Activated CD8-positive, alpha-beta memory T cell treated with anti-CD3 and anti-CD28 coated beads for 4 hours (primary cell): ENCODE data around the gene ACKR2.
"Not testable (repeated sequence)": the region's sequence is repeated elsewhere in the genome, so short reads cannot be mapped to it uniquely, and the experiment has no call there.

Experiments
- DNase-seq, 2 donors: peaks; one replicate each; pipeline ENCODE4 v3.0.0-alpha.2; 2020; ENCODE audit warnings: low read depth in 2 of 2

Gene ACKR2

DNA sequence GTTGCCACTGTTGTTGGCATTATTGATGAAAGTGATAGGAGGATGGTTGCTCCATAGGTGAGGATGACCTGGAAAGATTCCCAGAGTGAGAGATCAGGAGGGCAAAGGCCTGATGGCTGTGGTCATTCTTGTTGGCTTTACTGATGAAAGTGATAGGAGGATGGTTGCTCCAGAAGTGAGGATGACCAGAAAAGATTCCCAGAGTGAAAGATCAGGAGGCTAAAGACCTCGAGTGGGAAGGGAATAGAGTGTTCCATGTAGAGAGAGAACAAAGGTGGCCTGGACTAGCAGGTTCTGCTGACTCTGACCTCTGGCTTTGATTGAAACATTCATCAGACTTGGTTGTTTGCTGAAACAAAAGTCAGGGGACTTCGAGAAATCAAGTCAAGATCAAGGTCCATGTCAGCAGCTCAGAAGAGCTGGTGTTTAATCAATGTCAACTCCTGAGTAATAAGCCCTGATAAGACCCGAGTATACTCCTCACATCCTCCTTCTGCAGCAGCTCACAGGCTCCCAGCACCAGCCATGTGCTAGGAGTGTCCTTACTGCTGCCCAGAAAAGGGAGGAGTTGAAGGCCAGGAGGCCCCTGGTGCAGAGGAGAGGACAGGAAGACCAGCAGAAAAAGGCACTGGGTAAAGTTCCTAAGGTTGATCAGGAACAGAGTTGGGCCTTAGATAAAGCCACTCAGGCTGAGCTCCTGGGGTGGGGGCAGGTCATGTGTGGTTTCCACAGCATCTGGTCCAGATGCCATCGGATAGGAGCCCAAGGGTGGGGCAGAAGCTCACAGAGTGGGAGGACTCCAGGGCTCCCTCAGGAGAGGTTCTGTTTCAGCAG is 46.5 kb downstream of the ACKR2 start:
- no peak for DNase-seq

DNA sequence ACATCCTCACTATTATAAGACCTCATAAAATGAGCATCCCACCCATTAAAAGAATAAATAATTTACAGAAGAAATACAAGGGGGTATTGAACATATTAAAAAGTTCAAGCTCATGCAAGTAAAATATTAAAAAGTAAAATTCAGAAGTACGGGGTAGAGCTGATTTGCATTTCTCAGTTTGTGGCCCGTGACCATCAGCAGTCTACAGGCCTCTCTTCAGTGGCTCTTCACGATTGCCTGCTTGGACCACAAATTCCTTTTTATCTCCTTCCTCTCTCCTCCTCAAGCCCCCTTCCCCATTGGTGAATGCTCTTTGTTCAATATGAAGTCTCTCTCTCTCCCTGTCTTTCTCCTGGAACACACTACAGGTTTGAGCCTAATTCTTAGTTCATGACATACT is 47.3 kb downstream of the ACKR2 start:
- no peak for DNase-seq

DNA sequence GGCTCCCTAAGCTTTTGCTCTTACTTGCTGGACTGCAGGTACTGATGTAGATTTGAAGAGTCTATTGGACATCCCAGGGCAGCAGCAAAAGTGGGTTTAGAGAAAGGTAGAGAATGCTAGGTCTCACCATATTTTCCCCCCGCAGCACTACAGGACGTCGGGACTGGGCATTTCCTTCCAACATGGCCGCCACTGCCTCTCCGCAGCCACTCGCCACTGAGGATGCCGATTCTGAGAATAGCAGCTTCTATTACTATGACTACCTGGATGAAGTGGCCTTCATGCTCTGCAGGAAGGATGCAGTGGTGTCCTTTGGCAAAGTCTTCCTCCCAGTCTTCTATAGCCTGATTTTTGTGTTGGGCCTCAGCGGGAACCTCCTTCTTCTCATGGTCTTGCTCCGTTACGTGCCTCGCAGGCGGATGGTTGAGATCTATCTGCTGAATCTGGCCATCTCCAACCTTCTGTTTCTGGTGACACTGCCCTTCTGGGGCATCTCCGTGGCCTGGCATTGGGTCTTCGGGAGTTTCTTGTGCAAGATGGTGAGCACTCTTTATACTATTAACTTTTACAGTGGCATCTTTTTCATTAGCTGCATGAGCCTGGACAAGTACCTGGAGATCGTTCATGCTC is 55.2 kb downstream of the ACKR2 start:
- no peak for DNase-seq

DNA sequence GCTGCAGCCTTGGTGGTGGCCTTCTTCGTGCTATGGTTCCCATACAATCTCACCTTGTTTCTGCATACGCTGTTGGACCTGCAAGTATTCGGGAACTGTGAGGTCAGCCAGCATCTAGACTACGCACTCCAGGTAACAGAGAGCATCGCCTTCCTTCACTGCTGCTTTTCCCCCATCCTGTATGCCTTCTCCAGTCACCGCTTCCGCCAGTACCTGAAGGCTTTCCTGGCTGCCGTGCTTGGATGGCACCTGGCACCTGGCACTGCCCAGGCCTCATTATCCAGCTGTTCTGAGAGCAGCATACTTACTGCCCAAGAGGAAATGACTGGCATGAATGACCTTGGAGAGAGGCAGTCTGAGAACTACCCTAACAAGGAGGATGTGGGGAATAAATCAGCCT is 56.0 kb downstream of the ACKR2 start:
- no peak for DNase-seq

DNA sequence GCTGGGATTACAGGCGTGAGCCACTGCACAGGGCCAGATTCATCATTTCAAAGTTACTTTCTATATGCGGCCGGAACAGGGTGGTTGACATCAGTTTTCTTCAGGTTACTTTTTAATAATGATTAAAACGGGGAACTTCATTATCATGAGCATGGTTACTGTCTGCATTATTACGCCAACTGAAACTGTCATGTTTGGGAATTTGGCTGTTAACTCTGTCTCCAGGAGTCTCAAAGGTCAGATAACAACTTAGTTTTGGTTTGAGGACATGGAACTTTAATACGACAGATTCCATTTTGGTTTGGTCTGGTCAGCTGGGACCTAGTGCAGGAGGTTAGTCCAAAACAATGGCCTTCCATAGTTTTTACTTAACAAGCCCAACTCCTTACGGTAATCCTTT is 57.9 kb downstream of the ACKR2 start:
- no peak for DNase-seq

DNA sequence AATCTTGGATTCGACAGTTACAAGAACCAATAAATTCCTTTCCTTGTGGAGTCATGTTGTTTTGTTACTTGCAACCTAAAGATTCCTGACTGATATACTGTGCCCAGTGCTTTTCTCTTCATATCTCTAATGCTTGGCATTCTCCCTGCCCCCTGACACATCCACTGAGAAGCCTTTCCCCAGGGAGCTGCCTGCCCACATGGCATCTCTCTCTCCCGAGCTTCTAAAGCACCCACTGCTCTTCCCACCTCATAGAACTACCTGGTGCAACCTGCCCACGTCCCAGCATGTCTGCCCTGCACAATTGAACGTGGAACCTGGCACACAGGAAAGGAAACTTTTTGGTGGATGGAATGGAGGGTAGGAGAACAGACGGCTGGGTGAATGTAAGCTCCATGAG is 59.6 kb downstream of the ACKR2 start:
- DNase-seq = no peak

DNA sequence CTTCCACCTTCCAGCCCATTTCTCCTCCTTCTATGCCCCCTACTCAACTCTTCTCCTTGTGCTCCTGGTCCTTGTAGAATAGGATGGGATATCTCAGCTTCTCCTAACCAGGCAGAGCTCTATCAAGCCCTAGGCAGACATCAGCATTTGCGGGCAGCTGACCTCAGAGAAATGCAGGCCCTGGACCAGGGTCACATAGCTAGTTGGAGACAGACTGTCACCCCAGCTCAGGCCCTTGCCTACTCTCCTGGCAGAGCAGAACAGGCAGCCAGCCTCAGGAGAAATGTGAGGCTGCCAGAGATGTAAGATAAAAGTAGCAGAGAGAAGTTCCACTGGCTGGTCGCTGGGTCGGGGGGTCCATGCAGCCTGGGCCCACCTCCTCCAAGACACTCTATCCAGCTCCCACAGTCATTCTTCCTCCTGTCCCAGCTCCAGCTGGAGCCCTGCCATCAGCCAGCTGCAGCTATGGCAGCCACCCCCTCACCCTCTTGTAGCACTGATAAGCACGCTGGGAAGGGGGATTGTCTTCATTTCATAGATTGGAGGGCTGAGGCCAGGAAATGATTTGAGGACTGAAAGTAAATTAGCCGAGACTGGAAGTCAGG is 62.4 kb downstream of the ACKR2 start:
- no peak for DNase-seq

DNA sequence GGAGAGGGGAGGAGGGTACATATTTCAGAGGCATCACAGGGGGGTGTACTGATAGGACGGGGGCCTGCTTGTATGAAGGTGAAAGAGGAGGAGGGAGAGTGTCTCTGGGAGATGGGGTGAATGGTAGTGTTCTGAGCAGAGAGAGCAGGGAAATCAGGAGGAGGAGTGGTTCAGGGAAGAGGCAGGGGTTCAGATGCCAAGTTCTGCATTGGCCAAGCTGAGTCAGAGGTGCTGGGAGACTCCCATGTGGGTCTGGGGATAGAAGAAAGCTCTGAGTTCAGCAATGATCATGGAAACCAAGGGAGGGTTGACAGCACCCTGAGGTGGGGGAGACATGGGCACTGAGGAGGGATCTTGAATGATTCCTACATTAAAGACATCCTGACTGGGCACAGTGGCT is 63.5 kb downstream of the ACKR2 start:
- no peak for DNase-seq

DNA sequence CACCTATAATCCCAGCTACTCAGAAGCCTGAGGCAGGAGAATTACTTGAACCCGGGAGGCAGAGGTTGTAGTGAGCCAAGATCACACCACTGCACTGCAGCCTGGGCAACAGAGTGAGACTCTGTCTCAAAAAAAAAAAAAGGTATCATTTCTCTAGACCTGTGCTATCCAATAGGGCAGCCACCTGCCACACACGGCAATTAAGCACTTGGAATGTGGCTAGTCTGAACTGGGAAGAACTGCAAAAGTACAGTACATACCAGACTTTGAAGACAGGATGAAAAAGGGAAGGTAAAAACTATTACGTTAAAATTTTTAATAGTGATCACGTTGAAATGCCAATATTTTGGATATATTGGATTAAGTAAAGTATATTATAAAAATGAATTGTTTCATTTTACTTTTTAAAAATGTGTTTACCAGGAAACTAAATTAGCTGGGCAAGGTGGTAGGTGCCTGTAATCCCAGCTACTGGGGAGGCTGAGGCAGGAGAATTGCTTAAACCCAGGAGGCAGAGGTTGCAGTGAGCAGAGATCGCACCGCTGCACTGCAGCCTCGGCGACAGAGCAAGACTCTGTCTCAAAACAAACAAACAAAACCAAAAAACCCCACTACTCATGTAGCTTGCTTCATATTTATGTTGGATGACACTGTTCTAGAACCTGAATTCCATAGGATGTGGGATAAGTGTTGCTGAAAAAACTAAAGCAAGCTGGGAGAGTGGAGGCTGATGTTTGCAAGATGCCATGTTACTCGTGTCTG is 64.2 kb downstream of the ACKR2 start:
- no peak for DNase-seq

DNA sequence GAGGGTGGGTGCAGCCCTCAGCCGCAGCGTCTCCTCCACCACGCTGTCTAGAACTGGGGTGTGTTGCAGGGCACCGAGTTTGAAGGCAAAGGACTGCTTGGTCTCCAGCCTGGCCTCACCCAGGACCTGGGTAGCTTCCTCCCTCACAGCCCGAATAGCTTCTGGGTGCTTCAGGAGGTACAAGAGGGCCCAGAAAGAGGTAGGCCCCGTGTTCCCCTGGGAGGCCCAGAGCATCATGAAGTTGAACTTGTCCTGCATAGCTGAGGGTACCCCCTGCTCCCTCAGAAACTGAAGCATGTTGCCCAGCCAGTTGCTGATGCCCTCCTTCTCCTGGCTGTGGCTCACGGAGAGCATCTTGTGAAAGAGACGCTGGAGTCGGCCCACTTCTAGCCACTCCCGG is 65.5 kb downstream of the ACKR2 start:
- DNase-seq = no peak

DNA sequence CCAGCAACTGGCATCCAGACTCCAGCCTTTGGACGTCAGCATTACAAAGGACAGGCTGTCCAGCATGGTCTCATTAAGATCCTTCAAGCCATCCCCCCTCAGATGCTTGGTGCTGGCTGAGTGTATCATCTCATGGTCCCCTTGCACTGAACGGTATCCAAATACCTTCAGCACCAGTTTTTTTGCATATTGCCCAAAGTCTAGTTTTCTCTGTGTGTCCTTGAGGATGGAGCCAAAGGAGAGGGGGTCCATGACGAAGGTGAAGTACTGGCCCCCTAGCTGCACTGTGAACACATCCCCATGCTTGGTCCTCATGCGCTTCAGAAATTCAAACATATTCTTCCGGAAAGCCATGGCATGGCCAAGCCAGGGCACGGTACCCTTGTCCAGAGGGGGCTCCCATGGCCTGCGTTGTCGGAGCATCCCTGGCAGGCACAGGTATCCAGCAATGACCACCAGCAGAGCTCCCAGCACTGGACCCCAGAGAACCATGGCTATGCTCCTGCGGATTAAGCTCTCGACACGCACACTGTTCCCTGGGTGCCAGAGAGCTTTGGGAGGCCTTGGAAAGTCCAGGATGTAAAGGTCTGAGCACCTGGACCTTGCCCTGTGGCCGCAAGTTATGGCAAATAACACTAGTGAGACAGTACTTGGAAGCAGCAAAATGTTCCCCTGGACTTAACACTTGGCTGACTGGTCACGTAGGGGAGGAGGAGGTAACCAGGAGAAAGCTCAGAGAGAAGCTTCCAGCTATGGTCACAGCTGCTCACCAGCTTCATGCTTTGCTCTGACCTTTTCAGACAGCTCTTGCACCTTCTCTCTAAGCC is 66.3 kb downstream of the ACKR2 start, which contains the start of gene CYP8B1:
Gene CYP8B1 (minus strand): TSS at position 555 of the 827 bp plus-strand sequence. CDS start 63 bp downstream, at position 492.
- no peak for DNase-seq

DNA sequence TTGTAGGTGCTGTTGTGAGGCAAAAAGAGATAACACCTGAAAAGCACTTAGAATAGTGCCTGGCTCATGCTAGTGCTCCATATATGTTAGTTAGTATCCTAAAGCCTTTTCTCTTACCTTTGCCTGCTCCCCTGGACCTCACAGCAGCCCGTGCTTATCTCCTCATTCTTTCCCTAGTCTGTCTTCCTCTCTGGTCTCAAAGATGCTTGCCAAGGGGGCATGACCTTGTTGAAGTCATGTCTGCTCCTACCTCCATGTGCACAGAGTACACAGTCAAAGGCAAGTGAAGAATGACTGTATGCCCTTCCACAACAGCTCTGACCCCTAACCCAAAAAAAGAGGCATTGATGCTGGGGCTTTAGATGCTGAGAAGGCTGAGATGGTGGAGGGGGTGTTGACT is 67.2 kb downstream of the ACKR2 start:
- DNase-seq = no peak

DNA sequence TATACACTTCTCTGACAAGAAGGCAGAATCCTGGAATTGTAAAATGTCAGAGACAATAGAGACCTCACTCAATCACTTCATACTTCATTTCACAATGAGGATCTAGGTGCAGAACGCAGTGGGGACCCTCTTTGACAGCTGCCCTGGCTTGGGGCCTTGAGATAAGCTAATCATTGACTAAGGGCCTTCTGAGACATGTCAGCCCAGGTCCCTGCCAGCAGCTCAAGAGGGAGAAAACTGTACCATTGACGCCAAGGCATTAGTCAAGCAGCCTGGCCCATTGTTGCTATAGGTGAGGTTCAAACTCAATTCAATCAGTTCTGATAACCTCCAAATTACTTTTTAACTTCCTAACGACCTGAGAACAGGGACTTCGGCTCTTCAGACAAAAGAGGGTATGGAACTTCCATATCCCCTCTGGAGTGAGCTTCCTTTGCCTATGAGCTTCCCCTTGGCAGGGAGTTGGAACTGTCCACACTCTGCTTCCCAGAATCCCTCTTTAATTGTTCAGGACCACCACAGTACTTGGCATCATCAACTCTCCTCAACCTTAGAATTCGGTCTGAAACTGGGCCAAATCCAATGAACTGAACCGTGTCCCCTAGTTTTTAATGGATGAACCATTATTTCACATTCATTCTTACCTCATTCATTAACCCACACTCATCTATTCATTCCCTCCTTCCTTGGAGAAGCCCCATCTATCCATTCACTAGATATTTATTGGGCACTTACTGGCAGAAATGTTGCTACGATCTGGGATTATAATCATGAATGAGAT is 67.9 kb downstream of the ACKR2 start:
- DNase-seq = no peak

DNA sequence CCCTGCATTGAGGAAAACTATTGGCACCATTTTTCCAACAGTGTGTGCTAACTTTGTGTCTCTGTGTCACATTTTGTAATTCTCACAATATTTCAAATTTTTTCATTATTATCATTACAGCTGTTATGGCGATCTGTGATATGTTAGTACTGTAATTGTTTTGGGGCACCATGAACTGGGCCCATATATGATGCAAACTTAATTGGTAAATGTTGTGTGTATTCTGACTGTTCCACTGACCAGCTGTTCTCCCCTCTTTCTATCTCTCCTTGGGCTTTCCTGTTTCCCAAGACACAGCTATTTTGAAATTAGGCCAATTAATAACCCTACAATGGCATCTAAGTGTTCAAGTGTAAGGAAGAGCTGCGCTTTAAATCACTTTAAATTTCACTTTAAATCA is 68.6 kb downstream of the ACKR2 start:
- no peak for DNase-seq

DNA sequence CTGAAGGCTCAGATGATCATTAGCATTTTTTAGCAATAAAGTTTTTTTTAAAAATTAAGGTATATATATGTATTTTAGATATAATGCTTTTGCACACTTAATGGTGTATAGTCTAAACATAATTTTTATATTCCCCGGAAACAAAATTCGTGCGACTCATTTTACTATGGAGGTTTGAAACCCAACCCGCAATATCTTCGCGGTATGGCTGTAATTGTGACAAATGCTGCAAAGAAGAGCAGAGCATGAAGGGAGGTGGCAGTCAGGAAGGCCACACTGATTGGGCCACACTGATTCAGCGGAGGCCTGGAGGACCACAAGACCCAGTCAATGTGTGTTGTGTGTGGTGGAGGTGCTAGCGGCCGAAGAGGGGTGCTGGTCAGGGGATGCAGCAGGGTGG is 70.9 kb downstream of the ACKR2 start:
- DNase-seq = no peak

DNA sequence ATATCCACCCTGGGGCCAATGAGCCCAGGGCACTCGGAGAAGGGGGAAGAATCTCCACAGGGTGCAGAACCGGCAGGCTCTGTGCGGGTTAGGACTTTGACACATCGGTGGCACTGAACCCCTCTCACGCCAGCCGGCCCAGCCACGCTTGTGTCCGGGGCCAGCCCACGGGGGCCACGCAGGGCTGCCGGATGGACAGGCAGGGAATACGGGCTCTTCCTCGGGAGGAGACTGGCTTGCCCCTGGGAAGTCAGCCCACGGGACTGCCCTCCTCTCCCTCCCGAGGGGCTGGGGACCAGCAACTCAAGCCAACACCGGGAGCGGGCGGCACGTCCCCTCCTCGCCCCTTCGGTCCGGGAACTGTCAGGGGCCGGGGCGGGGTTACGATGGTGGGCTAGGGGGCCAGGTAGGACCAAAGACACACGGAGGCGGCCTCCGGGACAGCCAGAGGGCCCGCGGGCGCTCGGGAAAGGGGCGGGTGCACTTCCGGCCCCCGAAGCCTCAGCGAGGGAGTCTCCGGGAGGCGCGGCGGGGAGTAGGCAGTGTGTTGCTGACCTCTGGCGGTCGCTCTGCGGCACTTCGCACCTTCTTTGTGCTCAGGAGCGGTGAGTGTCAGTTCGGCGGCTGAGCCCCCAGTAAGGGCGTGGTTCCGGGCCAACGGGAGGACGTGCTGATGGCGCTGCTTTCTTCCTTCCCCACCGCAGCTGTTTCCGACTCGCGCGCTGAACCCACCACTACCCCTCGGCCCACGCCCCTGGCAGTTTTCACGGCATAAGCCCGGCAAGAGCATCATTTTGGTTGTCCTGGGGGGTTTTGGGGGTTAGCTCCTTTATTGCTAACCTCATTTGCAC is 71.6 kb downstream of the ACKR2 start:
- peak; percentile 69 to 76 for DNase-seq

DNA sequence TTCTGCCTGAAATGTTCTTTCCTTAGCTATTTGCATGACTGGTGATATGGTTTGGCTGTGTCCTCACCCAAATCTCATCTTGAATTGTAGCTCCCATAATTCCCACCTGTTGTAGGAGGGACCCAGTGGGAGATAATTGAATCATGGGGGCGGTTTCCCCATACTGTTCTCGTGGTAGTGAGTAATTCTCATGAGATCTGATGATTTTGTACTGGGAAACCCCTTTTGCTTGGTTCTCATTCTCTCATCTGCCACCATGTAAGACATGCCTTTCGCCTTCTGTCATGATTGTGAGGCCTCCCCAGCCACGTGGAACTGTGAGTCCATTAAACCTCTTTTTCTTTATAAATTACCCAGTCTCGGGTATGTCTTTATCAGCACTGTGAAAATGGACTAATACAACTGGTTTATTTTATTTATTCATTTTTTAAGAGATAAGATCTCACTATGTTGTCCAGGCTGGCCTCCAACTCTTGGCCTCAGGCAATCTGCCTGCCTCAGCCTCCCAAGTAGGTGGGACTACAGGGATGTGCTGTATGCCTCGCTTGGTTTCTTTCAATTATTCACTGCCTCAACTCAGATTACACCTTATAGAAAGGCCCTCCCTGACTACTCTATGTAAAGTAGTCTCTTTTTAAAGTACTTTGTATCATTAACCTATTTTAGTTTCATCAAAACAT is 74.1 kb downstream of the ACKR2 start:
- DNase-seq = not testable (repeated sequence)

DNA sequence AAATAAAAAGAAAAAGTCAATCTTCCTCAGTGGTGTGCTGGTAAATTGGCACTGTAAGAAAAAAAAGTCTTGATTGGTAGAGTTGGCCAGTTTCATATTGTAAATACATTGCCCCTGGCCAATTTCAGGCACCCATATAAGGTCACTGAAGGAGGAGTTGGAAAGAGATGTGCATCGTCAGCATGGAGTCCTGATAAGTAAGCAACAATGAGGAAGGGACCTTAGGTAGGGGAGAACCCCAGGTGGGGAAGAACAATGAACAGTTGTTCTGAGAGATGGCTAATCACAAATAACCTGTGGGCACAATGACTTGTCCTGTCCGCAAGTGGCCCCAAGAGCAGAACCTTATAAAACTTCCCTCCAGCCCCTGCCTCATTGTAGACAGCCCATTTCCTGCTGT is 75.1 kb downstream of the ACKR2 start:
- DNase-seq = no peak

DNA sequence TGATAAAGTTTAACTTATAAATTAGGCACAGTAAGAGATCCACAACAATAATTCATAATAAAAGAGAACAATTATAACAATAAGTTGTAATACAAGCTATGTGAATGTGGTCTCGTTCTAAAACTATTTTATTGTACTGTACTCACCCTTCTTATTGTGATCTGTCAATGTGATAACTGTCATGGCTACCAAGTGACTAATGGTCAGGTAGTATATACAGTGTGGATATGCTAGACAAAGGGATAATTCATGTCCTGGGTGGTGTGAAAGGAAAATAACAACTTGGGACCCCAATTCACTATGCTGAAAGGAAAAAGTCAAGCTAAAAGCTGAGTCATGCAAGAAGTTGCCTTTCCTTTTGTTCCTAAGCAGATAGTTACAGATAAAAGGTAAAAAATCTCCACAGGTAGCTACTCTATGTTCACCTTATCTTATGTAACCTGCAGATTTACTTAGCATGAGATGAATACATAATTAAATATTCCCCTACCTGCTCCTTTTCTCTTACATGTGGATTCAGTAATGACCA is 77.1 kb downstream of the ACKR2 start:
- no peak for DNase-seq
